ENCODE results near the gene MROH9. TPM values are rescaled to one million over a fixed set of nuclear protein-coding genes. Genes with fewer than 3 reads are reported as not detected.

Gene MROH9
- polyA plus RNA-seq, 4 donors, result not detected

GRCh38 chr1:171075041-171075440, 139.7 kb downstream of the MROH9 start:
- no peak for DNase-seq (ENCODE audit: low read depth in 4 of 4, low spot score in 2 of 4)

- no peak for DNase-seq (ENCODE audit: low read depth in 4 of 4, low spot score in 2 of 4)
These were observed 146.0 kb downstream of the MROH9 start for GRCh38 chr1:171081314-171081753.

- DNase-seq (ENCODE audit: low read depth in 4 of 4, low spot score in 2 of 4), result no peak
These were observed 146.4 kb downstream of the MROH9 start for GRCh38 chr1:171081763-171082201.

- DNase-seq (ENCODE audit: low read depth in 4 of 4, low spot score in 2 of 4), result no peak
These were observed 147.3 kb downstream of the MROH9 start for GRCh38 chr1:171082606-171083005.

- no peak for DNase-seq (ENCODE audit: low read depth in 4 of 4, low spot score in 2 of 4)
These were observed 147.9 kb downstream of the MROH9 start for GRCh38 chr1:171083222-171083621.

GRCh38 chr1:171084091-171084490, 148.8 kb downstream of the MROH9 start:
- no peak for DNase-seq (ENCODE audit: low read depth in 4 of 4, low spot score in 2 of 4)

- DNase-seq (ENCODE audit: low read depth in 4 of 4, low spot score in 2 of 4), result no peak
These were observed 149.5 kb downstream of the MROH9 start for GRCh38 chr1:171084870-171085269.

GRCh38 chr1:171087896-171088295, 152.6 kb downstream of the MROH9 start:
- no peak for DNase-seq (ENCODE audit: low read depth in 4 of 4, low spot score in 2 of 4)

- no peak for DNase-seq (ENCODE audit: low read depth in 4 of 4, low spot score in 2 of 4)
These were observed 155.3 kb downstream of the MROH9 start, which contains the start of gene FMO3 for GRCh38 chr1:171090604-171091003. FMO3 (plus strand) TSS chr1:171090905; CDS start chr1:171092659, 1,754 bp downstream.

GRCh38 chr1:171103862-171104261, 168.5 kb downstream of the MROH9 start:
- DNase-seq (ENCODE audit: low read depth in 4 of 4, low spot score in 2 of 4), result no peak

GRCh38 chr1:171107262-171107940, 172.1 kb downstream of the MROH9 start:
- DNase-seq (ENCODE audit: low read depth in 4 of 4, low spot score in 2 of 4), result no peak

- DNase-seq (ENCODE audit: low read depth in 4 of 4, low spot score in 2 of 4), result no peak
These were observed 172.6 kb downstream of the MROH9 start for GRCh38 chr1:171107969-171108368.

- DNase-seq (ENCODE audit: low read depth in 4 of 4, low spot score in 2 of 4), result no peak
These were observed 174.6 kb downstream of the MROH9 start for GRCh38 chr1:171109966-171110365.

GRCh38 chr1:171110621-171111326, 175.4 kb downstream of the MROH9 start:
- DNase-seq (ENCODE audit: low read depth in 4 of 4, low spot score in 2 of 4), result no peak

- DNase-seq (ENCODE audit: low read depth in 4 of 4, low spot score in 2 of 4), result no peak
These were observed 176.8 kb downstream of the MROH9 start for GRCh38 chr1:171112119-171112518.

- no peak for DNase-seq (ENCODE audit: low read depth in 4 of 4, low spot score in 2 of 4)
These were observed 178.0 kb downstream of the MROH9 start for GRCh38 chr1:171113382-171113781.

Other genes with a start within 250 kb of the MROH9 start
- under 1 TPM; 0.14 to 0.31 (median 0.21) TPM for gene FMO3, start 155.4 kb downstream of the MROH9 start, polyA plus RNA-seq (ENCODE audit: insufficient read length in 4 of 4)
- gene FMO2, start 249.8 kb downstream of the MROH9 start, polyA plus RNA-seq (ENCODE audit: insufficient read length in 4 of 4), result 1 to 10 TPM in 3 of 4 donors, under 1 TPM in 1; 0.52 to 1.7 (median 1.4) TPM

Data from left renal cortex interstitium (tissue), 4 donors.